Suppressor macrophage treated with lipopolysaccharide for 4 hours (primary cell): Measurements from ENCODE around the gene DCTN1.

Experiments used
- DNase-seq: peaks from one replicate; pipeline ENCODE4 v3.0.0-alpha.2; 2020

Gene DCTN1

DNA sequence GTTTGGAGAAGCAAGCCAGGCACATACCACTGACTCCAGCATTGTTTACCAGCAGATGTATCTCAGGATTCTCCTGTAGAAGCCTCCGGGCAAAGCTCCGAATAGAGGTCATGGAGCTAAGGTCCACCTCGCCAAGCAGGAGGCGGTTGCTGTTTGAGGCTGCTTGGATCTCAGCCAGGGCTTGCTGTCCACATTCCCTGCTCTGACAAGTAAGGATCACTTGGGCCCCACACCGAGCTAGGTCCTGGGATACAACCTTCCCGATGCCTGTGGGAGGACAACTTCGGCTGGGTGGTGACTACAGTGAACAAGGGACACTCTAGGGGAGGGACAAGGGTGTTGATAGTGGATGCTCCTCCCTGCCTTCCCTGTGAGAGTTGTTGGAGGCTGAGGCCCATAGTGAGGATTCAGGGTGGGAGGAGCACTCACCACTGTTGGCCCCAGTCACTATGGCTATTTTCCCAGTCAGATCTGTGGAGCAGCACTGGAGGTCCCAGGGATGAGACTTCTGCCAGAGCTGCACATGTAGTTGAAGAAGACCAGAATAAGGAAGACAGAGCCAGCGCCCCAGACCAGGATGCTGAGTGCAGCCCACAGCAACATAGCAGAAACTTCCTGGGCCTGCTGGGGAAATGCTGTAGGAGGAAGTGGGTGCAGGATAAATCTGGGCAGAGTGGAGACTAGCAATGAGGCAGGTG is 33.0 kb upstream of the DCTN1 start:
- DNase-seq, result no peak

DNA sequence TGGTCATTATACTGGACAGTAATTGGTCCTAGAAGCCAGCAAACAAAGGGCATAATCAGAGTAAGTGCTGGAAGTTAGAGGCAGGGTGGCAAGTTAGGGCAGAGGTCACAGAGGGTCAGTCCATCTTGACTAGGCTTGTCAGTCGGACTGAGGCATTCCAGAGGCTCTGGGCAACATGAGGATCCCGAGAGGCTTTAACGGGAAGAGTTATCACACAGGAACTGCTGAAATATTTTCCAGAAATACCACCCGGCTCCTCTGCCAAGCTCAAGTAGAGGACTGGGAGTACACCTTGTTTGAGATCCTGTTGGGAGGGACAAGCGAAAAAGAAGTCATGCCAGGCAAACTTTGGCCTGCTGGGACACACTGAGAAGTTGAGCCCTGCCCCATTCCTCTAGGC is 27.6 kb upstream of the DCTN1 start:
- DNase-seq, result no peak

DNA sequence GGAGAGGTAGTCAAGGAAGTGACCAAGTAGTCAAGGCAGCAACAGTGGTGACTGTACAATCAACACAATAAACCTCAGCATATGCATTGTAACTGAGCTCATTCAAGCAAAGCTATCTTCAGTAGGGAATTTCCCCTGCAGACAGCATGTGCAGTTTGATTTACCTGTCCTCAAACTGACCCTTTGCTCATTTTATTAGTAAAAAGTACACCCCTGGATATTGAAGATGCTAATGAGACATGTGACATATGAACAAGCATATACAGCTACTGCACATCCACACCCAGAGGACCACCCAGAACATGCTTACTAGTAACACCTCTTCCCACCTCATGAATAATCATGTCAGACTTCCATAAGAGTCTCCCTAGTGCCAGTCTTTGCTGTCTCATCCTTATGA is 25.9 kb upstream of the DCTN1 start:
- no peak for DNase-seq

DNA sequence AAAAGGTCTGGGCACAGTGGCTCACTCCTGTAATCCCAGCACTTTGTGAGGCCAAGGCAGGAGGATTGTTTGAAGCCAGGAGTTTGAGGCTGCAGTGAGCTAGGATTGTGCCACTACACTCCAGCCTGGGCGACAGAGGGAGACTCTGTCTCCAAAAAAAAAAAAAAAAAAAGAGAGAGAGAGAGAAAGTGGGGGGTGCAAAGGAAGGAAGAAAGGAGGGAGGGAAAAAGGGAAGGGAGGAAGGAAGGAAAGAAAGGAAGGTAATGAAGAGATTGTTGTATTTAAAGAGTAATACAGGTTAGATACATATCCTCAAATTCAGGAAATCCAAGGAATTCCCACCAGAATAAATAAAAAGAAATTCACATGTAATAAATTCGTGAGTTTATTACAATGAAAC is 21.8 kb upstream of the DCTN1 start:
- DNase-seq, result no peak

DNA sequence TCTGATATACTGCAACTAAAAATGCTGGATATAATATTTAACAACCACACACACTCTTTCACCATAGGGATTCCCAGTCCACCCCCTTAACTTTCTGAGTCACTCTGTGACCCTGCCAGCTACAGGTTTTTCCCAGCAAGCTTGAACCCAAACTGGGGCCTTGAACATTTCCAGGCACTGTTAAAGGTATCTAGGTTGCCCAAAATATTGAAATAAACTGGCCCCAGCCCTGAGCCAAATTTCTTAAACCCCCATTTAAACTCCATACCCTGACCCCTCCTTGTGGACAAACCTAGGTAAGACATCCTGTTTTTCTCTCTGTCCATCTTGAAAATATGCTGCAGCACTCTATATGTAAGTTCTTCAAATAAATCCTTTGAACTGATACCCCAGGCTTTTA is 19.7 kb upstream of the DCTN1 start:
- DNase-seq, result peak; percentile 44

DNA sequence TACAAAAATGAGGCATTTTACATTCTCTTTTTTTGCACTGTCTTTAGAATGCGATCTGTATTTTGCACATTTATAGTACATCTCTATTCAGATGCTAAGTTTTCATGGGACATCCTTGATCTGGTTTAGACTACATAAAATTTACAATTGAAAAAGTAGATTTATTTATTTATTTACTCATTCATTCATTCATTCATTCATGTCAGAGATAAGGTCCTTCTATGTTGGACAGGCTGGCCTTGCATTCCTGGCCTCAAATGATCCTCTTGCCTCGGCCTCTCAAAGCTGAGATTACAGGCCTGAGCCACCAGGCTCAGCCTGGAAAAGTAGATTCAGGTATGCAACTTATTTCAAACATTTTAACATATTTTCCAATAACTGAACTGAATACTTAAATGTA is 16.0 kb upstream of the DCTN1 start:
- no peak for DNase-seq

DNA sequence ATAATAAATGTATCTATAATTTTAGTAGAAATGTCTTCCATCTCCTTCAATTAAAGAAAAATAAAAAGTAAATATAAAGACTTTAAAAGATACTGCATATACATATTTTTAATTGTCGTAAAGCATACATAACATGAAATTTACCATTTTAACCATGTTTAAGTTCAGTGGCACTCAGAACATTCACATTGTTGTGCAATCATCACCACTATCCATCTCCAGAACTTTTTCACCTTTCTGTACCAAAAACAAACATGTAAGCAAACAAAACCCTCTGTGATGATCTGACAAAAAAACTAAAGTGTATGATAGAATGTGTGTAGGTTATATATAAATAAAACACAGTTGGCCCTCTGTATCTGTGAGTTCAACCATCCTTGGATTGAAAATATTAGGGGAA is 13.4 kb upstream of the DCTN1 start:
- DNase-seq, result no peak

DNA sequence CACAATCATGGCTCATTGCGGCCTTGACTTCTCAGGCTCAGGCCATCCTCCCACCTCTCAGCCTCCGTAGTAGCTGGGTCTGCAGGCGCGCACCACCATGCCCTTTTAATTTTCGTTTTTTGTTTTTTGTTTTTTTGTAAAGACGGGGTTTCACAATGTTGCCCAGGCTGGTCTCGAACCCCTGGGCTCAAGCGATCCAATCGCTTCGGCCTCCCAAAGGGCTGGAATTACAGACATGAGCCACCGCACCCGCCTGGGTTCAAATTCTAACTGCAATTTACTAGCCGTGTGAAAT is 12.3 kb upstream of the DCTN1 start:
- no peak for DNase-seq

DNA sequence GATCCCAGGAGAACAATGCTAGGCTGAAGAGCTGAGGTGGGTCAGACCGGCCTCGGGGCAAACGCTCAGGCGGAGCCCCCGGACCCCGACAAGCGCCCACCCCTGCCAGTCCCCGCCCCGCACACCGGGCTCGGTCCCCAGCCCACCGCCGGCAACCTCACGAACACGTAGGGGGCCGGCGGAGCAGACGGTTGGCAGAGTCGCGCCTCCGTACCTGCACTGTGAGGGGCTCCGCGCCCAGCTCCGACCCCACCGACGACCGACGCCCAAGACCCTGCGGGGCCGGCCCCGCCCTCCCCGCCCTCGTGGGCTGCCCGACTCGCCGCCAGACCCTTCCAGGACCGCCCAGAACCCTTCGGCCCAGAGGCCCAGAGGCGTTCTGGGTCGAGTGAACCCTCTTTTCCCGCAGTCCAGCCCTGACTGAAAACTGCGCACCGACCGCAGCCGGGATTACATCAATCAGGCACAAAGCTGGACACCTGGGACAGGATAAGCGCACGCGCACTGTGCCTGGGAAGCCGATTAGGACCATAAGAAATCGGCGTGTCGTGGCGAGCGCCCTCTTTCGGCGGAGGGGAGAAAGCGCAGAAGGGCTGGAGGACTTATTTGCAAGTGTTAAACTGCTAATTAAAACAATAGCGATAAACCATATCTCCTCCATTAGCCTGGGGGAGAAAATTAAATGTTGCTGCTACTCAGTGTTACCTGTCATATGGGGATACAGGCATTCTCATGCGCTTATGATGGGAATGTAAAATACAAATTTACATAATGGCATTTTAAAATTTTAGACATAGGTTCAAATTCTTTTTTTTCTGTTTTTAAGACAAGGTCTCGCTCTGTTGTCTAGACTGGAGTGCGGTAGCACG is 11.7 kb upstream of the DCTN1 start:
- peak; percentile 97 for DNase-seq

DNA sequence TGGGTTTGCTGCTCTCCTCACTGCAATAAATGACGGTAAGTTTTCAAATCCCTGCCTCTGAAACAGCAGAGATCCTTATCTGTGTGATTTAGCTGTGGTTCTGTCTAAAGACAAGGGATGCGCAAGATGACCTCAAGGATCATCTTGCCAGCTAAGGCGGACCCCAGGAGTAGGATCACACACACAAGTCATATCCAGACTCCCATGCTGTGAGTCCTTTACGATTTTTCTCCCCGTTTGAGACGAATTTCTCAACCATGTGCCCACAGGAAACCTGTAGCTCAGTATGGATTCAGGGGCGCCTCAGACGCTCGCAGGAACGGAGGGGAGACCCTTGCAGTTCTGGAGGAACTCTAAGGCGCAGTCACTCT is 11.1 kb upstream of the DCTN1 start:
- DNase-seq, result peak; percentile 10

DNA sequence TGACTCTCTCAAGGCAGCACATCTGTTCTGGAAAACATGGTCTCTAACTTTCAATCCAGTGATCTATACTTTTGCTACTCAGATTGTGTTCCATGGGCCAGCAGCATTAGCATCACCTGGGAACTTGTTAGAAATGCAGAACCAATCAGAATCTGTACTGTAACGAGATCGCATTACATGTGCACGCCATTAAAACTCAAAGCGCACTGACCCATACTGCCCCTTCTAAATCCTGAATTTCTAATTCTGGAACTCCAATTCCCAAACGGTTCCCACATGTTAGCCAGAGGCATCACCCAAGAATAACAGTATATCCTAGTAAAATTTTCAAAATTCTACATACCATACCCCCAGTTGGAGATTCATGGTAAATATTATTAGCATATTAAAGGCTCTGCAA is 10.5 kb upstream of the DCTN1 start:
- DNase-seq, result no peak

DNA sequence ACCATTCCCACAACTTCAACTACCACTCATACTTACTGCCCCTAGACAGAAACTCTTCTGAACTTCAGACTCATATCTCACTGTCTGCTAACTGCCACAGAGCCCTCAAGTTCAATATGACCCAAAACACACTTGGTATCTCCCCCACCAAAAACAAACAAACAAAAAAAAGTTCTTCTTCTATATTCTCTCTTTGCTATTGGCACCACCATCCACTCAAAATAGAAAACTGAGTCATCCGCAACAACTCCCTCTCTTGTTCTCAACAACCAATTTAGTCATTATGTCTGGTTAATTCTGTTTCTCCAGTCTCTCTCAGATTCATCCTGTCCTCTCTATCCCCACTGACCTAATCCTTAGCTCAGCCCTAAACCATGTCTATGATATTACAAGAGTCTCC is 7.2 kb upstream of the DCTN1 start:
- no peak for DNase-seq

DNA sequence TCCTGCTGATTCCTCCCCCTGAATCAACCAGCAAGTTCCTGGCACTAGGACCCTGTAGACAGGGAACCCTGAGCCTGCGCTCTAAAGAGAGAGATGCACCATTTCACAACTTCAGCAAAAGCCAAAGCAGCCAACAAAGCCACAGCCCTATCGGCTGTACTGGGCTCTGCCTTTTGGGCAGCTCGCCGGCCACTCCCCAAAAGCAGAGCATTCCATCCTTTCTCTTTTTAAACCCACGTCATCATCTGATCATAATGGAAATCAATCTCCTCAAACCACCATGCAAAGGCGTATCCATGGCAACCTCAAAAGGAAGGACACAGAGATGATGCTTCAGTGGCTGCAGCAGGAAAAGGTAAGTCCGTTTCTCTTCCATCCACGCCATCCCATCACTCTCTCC is 5.3 kb upstream of the DCTN1 start:
- DNase-seq, result no peak

DNA sequence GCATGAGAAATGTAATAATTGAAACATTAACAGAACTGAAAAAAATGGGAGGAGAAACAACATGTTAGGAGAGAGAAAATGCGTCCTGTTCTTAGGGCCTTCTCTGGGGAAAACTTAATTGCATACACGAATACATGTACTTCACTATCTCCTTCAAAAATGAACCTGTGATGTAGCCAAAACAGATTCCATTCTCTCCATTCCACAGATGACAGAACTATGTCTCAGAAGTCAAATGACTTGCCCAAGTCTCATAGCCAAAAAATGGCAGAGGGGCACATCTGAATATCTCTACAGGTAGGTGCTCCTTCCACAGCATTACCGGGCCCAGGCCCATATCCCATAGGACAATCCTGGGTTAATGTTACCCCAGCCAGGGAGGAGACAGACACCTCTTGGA is 3.9 kb upstream of the DCTN1 start:
- DNase-seq, result no peak

DNA sequence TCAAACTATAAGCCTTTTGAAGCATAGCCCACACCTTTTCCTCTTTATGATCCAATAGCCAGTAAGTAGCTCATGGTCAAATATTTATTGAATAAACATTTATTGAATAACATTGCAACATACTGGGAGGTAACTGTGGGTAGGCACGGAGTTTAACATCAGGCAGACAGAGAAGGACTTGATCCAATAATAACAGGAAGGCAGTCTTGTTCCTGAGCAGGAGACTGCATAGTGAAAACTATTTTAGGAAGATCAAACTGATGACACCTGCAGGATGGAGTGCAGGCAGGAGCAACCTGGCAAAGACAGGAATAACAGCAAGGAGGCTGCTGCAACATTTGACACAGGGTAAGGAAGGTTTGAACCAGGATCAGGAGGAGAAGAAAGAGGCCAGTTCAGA is 3.1 kb upstream of the DCTN1 start:
- DNase-seq, result no peak

DNA sequence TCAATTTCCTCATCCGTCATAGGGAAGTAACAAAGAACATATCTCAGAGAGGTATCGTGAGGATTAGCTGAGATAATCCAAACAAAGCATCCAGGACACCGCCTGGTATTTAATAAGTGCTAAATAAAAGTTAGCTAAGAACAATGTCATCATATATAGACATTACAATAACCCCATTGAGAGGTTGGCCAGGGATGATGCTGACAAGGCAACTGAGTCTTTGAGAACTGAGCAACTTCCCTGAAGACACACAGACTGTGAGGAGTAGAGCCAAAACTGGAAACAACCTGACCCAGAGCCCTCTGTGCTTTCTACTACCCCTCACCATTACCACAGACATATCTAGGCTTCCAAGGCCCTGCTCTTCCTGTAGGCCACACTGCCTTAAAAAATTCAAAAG is 1.6 kb upstream of the DCTN1 start:
- DNase-seq, result no peak

DNA sequence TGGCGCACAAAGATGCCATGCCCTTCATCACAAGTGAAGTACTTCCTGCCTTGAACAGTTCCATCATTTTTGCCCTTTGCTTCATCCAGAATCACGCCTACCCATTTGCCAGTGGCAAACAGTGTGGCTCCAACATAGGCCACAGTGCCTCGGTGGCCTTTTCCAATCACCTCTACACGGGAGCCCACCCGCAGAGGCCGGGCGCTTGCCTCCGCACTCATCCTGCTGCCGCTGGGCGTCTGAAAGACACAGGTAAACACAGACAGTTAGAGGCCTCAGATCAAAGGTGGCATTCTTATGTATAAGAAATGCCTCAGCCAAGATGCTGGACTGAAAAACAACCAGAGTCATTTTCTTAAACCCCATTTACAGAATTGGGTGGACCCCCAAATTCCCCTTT is 2.1 kb downstream of the DCTN1 start:
- DNase-seq, result no peak

DNA sequence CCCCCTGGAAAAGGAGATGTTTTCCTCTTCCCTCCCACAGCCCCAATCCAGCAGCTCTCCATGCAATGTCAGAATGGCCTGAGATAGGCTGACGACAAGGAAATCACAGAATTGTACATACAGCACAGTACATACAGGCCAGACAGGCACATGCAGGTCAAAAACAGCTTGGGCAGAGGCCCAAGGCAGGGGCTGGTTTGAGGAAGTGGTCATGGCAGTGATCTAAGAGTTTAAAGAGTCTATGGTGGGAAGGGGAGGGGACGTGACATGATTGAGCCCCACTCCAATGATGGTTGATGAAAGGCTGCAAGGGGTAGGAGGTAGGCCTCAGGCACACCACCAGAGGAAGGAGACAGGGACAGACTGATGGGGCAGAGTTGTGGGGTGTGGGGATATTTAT is 4.3 kb downstream of the DCTN1 start:
- DNase-seq, result no peak

DNA sequence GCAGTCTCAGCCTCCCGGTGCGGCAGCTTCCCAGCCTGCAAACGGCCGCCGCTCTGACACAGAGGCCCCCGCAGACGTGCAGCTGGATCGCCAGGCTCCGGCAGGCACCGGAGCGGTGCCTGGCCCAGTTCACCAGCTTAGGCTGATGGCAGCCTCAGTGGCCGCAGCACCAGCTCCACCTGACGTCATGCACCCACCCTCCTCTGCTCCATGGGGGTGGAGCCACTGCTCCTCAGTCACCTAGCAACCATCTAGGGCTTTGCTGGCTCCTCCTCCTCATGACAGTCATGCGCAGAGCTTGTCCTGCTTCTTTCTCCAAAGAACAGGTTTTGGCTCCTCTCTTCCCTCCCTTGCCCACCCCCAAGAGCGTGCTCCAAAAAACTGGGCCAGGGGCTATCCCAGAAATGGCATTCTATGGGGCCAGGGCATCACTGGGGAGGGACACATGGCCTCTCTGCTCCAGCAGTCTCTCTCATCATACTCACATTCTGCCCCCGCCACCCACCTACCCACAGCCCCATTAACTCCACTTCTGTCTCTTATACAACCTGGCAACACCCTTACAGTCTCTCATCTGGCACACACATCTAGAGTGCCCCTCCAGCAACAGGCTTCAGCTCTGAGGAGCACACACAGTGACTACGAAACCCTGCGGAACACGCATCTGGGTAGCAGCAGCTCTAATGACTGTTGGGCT is 5.5 kb downstream of the DCTN1 start:
- no peak for DNase-seq

DNA sequence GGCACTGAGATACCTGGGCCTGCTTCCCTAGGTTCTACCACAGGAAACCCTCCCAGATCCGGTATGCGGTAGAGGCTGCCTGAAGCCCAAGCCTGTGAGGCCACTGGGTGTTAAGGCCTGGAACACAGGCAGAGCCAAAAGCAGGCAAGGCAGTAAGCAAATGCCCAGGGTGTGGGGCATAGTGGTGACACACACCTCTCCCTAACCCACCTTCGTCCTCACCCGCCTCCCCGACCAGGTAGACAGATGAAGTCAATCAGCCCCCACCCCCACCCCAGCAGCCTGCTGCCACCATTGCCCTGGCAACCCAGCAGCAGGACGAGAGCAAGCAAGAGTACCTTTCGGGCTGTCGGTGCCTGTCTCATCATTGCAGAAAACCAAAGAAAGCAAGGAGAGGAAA is 6.1 kb downstream of the DCTN1 start:
- DNase-seq, result no peak

DNA sequence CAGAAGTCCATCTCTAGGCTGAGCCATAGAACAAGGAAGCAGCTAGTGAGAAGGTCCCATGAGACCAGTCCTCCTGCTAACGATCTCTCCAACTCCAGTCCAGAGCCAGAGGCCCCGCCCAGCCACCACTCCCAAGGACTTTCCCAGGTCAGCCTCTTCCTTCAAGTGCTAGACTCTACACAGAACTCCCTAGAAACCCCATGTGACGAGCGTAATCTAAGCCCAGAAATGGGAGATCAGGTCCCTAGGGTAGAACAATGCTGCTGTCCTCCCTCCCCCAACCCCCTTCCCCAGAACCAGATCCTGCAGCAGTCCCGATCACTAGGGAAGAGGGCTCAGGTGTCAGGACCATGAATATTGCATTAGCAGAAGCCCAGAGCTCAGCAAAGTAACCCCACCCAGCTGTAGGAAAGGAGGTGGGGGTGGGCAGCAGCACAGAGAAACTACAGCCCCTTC is 6.9 kb downstream of the DCTN1 start:
- DNase-seq, result no peak

DNA sequence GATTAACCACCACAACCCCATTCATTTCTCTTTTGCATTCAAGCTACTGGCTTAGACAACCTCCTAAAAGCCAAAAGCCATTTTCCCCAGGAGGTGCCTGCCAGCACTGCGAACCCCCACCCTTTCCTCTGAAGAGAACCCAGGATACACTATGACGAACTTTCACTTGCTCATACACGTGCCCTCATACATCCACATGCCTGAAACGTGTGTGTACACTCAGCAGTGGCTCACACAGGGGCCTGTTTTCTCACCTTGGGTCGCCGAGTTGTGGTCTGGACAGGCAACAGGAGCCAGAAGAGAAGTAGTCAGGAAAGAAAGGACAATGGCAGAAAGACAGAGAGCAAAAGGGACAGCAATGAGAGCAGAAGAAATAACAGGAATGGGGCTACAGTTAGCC is 7.4 kb downstream of the DCTN1 start:
- DNase-seq, result no peak

DNA sequence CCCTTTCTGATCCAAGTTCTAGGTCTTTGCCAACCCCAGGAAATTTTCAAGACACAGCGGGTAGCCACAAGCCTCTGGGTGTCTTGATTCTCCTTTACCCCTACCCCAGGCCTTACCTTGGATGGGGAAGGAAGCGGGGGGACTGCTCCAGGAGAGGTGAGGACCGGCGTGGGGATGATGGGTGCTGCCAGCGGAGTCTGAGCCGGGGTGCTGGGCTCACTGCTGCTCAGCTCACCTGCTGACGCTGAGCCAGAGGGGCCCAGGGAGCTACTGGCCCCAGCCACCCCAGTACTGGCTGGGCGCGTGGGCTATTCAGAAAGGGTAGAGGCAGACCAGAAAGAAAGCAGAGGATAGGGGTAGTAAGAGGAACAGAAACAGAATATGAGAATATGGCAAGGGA is 8.7 kb downstream of the DCTN1 start:
- DNase-seq, result no peak

DNA sequence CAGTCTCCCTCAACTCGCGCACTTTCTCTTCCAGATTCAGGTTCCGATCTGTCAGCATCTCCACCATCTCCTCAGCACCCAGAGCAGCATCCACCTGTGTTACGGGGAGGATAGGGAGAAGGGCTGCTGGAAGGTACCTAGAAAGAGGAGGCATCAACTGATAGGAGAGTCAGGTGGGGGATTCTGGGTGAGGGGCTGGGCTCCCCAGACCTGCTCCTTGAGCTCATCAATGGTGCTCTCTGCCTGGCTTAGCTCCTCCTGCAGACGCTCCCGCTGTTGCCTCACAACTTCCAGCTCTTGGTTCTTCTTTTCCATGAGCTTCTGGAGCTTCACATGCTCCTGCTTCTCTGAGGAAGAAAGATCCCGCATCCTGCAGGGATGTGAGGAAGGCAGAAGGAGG is 10.1 kb downstream of the DCTN1 start:
- DNase-seq, result no peak
